ENCODE data around the gene GNA14.

DNA sequence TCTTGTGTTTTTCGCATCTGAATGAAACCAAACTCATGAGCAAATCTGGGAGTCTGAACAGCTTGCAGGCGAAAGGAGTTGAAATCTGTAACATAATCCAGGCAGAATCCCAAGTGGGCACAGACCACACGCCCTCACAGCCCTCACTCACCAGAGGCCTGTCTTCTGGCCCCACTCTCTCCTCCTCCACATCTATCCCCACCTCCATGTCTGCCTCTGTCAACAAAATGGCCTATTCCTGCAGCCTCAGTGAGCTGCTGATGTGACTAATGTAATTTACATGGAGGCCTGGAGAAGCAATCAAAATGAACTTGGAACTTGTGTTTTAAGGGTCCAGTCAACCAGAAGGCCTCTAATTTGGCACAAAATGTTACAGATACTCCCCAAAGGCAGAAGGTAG is 136.6 kb downstream of the GNA14 start:
- TF ChIP-seq, protein P1, sequence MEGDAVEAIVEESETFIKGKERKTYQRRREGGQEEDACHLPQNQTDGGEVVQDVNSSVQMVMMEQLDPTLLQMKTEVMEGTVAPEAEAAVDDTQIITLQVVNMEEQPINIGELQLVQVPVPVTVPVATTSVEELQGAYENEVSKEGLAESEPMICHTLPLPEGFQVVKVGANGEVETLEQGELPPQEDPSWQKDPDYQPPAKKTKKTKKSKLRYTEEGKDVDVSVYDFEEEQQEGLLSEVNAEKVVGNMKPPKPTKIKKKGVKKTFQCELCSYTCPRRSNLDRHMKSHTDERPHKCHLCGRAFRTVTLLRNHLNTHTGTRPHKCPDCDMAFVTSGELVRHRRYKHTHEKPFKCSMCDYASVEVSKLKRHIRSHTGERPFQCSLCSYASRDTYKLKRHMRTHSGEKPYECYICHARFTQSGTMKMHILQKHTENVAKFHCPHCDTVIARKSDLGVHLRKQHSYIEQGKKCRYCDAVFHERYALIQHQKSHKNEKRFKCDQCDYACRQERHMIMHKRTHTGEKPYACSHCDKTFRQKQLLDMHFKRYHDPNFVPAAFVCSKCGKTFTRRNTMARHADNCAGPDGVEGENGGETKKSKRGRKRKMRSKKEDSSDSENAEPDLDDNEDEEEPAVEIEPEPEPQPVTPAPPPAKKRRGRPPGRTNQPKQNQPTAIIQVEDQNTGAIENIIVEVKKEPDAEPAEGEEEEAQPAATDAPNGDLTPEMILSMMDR (IDR thresholded peaks at IDR 0.05) = no peak
- no peak for TF ChIP-seq POLR2A (IDR thresholded peaks at IDR 0.05)
